IPS-18c (cell line): ENCODE measurements around the gene RNFT2.

Source experiments
- H3K4me3 ChIP-seq: 2 replicates; pipeline ENCODE4 v1.7.0; 2013; ENCODE audit warnings: low read depth, mild to moderate bottlenecking, low read length, moderate library complexity; ENCODE audit not compliant: insufficient read depth
- H3K9me3 ChIP-seq: one replicate; pipeline ENCODE4 v1.6.1; 2013; ENCODE audit warnings: mild to moderate bottlenecking, low read length, moderate library complexity; ENCODE audit not compliant: control insufficient read depth, insufficient read depth

Gene RNFT2

DNA sequence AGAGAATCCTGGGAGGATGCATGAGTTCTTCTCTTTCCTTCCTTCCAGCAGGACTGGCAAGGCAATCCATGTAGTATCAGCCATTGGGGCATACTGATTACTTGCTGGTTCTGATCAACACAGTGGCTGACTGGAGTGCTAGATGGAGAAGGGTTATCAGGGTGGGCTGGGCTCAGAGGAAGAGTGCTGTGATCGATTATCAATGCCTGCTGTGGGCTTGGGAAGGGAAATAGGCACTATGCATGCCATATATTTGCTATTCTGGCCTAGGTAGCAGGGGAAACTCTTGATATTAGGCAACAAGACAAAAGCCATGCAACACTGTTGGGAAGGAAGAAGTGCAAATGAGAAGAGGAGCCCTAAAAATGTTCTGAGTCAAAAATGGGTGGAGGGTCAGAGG is 97.4 kb downstream of the RNFT2 start:
- Histone ChIP-seq H3K4me3 (no peak overlapping the region), H3K9me3 (no peaks in the 10 kb centered on the region)

DNA sequence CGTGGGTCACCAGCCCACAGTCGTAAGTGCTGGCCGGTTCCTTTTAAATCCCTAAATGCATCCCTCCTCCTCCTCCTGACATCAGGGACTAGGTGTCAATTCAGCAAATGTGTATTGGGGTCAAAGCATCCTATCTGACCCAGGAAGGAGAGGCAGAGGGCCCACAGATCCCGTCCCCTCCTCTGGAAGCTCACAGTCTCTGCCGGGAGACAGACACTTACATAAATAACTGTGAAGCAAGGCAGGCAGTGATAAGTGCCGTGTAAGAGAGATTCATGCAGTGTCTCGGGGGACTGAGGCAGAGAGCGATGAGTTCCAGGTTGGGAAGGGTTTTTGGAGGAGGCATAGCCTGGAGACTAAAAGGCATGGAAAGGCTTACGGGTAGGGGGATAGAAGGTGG is 99.0 kb downstream of the RNFT2 start:
- Histone ChIP-seq H3K9me3 (no peaks in the 10 kb centered on the region), H3K4me3 (no peak overlapping the region)

DNA sequence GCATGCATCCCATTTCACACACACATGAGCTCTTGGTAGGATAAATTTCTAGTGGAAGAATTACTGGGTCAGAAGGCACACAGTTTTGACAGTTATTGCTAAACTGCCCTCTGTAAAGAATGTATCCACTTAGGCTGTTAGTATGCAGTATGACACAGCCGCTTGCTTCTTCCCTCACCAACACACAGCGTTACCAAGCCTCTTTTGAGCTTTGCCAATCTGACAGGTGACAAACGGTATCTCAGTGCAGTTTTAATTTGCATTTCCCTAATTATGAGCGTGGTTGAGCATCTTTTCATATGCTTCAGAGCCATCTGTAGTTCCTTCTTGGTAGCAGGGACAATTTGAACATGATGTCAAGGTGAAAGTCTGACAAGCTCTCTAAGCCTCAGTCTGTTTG is 100.2 kb downstream of the RNFT2 start:
- H3K4me3 ChIP-seq: no peak overlapping the region
- no peaks in the 10 kb centered on the region for H3K9me3 ChIP-seq

DNA sequence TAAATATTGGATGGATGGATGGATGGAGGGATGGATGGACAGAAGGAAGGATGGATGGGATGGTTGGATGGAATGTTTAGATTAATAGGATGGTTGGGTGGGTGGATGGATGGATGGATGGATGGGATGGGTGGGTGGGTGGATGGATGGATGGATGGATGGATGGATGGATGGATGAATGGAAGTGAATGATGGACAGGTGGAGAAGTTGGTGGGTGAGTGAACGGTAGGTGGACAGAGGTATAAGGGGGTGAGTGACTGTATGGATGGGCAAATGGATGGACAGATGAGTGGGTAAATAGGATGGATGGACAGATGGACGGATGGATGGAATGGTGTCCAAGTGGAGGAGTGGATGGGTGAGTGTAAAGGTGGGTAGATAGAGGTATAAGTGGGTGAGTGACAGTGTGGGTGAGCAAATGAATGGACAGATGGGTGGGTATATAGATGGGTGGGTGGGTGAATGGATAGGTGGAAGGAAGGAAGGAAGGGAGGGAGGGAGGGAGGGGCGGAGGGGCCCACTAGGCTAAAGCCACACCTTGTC is 101.2 kb downstream of the RNFT2 start:
- no peak overlapping the region for H3K4me3 ChIP-seq
- H3K9me3 ChIP-seq: no peaks in the 10 kb centered on the region

DNA sequence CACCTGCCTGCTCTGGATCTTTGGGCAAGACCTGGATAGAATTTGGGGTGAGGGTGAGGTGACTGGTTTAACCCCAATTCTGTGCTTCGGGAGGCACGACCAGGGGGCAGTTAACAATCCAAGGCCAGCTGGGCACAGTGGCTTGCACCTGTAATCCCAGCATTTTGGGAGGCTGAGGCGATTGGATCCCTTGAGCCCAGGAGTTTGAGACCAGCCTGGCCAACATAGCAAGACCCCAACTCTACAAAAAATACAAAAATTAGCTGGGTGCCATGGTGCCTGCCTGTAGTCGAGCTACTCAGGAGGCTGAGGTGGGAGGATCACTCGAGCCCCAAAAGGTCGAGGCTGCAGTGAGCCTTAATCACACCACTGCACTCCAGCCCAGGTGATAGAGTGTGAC is 105.0 kb downstream of the RNFT2 start:
- Histone ChIP-seq H3K4me3 (no peak overlapping the region), H3K9me3 (no peaks in the 10 kb centered on the region)

DNA sequence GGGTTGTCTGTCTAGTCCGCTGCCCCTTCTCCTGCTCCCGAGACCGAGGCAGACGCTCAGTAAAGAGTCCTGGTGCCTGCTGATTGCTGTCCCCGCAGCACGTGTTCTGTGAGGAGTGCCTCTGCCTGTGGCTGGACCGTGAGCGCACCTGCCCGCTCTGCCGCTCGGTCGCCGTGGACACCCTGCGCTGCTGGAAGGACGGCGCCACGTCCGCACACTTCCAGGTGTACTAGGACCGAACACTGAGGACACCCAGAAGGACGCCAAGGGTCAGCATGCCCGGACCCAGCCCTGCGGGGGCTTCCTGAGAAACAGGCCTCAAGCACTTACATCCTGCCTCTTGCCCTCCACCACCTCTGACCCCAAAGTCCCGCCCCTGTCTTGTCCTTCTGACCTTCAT is 111.1 kb downstream of the RNFT2 start:
- no peaks in the 10 kb centered on the region for H3K9me3 ChIP-seq
- no peak overlapping the region for H3K4me3 ChIP-seq

DNA sequence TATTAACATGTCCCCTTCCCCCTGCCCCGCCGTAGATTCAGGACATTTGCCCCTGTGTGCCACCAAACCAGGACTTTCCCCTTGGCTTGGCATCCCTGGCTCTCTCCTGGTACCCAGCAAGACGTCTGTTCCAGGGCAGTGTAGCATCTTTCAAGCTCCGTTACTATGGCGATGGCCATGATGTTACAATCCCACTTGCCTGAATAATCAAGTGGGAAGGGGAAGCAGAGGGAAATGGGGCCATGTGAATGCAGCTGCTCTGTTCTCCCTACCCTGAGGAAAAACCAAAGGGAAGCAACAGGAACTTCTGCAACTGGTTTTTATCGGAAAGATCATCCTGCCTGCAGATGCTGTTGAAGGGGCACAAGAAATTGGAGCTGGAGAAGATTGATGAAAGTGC is 114.2 kb downstream of the RNFT2 start:
- no peaks in the 10 kb centered on the region for H3K9me3 ChIP-seq
- no peak overlapping the region for H3K4me3 ChIP-seq

DNA sequence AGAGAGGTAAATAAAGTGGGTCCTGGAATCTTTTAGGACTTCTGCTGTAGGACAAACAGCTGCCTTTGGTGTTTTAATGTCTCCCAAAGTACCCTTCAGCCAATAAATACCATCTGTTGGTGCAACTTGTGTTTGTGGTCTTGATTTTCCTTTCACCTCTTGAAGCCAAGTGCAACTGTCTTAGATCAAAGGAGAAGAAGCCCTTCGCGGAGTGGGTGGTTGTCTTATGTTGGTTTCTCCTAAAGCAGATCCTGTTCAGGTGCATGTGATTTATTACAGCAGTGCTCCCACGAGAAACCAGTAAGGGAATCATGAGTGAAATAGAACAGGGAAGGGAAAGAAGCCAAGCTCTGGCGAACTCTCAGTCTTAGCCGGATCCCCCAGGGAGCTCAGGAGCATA is 115.4 kb downstream of the RNFT2 start:
- no peak overlapping the region for H3K4me3 ChIP-seq
- no peaks in the 10 kb centered on the region for H3K9me3 ChIP-seq

DNA sequence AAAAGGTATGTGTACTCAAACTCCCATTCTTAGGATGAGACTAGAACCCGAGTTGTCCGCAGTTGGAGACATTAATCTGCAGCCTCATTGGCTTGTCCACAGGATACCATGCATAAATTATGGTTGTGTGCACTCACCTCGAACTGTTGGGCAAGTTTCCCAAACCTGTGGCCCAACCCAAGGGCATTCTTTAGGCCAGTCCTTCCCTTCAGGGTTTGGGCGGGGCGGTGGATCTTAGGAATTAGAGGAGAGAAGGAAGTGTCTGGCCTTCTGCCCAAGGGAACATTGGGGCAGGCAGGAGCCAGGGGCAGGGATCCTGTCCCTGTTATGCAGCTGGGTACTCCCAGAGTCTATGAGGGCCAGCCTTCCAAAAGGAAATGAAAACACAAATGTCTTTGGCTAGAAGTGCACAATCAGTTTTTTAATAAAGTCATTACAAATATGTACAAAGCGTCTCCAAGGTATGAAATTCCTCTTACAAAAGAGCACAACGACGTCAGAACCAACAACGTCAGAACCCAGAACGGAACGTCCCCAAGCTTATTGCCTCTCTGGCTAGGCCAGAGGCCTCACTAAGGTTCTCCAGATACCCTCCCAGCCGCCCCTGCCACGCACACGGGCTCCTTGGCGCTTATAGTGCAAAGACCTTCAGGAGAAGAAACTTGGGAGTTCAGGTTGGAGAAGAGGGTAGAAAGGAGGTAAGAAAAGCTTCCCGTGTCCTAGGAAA is 117.8 kb downstream of the RNFT2 start:
- H3K9me3 ChIP-seq: no peaks in the 10 kb centered on the region
- no peak overlapping the region for H3K4me3 ChIP-seq

DNA sequence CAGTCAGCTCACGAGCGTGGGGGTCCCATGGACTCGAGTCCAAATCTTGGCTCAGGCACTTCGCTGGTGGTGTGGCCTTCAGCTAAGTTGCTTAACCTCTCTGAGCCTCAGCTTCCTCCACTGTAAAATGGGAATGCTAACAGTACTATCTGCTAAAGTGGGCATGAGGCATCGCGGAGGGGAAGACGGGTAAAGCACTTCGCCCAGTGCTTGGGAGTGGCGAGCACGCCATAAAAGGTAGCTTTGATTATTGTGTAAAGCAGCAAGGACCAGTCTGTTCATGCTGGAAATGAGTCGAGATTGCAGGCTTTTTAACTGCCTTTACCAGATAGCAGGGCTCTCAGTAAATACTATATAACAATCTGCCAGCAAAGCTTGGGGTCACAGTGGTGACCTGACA is 118.6 kb downstream of the RNFT2 start:
- no peaks in the 10 kb centered on the region for H3K9me3 ChIP-seq
- no peak overlapping the region for H3K4me3 ChIP-seq

DNA sequence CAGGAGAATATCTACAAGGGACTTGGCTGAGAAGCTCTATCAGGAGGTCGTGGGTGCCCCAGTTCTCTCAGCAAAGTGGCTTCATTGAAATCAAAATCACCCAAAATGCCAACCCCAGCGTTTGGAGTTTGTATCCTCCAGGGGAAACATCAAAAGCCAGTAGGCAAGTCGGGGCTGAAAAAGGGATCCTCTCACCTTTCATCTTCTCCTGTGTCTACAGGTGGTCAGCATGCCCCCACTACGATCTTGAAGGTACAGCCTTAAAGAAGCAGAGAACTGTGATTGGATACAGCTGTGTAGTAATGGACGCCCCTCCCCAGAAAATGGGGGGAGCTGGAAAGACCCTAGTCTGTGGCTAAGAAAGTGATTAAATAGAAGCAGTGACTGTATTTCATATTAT is 121.0 kb downstream of the RNFT2 start:
- no peak overlapping the region for H3K4me3 ChIP-seq
- no peaks in the 10 kb centered on the region for H3K9me3 ChIP-seq

DNA sequence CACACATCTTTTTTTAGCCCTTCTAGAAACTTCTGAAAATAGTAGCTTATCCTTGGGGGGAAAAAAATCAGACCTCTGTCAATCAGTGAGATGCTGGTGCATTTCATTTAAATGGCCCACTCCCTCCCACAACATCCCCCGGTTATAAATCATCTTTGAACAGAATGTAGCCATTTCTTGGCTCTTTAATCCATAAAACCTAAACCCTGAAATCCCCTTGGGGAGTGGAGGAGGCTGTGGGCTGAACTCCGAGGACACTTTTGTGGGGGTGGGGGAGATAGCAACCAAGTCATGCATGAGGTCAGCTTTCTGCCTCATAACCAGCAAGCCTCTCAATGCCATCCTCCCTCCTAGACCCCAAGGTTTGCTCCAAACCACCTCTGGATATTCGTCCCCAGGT is 122.1 kb downstream of the RNFT2 start:
- Histone ChIP-seq H3K9me3 (no peaks in the 10 kb centered on the region), H3K4me3 (no peak overlapping the region)

DNA sequence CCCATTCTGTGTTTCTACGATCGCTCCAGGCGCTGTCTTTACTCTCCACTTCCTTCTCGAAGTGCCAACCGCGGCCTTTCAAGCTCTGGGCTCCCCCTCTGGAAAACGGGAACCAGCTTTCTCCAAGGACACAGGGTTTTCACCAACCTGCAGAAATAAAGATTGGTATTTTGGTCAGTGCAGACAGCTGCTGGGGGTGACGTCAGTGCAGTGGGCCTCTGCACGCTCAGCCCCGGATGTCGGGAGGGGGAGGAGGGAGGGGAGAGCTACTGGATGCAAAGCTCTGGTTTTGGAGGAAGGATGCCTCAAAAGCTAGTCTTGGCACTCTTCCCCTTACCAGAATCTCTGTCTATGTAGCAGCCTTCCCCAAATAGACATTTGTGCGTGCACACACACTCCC is 123.2 kb downstream of the RNFT2 start:
- no peaks in the 10 kb centered on the region for H3K9me3 ChIP-seq
- H3K4me3 ChIP-seq: no peak overlapping the region

DNA sequence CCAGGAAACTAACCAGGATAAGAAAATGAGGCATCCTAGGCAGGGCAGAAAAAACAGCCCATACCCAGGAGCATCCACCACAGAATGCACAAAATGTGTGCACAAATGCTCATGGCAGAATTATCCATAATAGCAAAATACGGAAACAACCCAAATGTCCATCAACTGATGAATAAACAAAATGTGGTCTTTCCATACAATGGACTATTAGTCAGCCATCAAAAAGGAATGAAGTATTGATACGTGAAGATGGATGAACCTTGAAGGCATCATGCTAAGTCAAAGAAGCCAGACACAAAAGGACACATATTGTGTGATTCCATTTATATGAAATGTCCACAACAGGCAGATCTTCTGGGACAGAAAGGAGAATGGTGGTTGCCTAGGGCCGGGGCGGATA is 124.1 kb downstream of the RNFT2 start:
- Histone ChIP-seq H3K4me3 (no peak overlapping the region), H3K9me3 (no peaks in the 10 kb centered on the region)

DNA sequence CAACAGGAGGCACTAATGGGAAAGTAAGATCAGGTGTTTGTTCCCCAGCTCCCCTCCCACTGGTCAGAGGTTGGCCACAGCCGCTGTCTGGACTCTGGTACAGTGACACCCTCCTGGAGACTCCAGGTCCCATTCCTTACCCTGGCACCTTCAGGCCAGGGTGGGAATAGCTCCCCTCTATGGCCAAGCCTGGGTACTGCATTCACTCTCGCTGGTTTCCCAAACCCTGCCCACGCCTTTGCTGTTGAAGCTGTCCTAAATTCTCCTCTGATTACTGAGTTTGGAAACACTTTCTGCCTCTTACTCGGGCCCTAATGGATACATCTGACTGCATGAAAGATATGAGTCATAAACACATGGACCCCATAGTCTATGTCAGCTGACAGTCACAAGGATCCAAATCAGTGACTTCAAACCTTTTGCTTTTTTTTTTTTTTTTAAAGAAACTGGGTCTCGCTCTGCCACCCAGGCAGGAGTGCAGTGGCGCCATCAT is 125.2 kb downstream of the RNFT2 start:
- no peak overlapping the region for H3K4me3 ChIP-seq
- no peaks in the 10 kb centered on the region for H3K9me3 ChIP-seq

DNA sequence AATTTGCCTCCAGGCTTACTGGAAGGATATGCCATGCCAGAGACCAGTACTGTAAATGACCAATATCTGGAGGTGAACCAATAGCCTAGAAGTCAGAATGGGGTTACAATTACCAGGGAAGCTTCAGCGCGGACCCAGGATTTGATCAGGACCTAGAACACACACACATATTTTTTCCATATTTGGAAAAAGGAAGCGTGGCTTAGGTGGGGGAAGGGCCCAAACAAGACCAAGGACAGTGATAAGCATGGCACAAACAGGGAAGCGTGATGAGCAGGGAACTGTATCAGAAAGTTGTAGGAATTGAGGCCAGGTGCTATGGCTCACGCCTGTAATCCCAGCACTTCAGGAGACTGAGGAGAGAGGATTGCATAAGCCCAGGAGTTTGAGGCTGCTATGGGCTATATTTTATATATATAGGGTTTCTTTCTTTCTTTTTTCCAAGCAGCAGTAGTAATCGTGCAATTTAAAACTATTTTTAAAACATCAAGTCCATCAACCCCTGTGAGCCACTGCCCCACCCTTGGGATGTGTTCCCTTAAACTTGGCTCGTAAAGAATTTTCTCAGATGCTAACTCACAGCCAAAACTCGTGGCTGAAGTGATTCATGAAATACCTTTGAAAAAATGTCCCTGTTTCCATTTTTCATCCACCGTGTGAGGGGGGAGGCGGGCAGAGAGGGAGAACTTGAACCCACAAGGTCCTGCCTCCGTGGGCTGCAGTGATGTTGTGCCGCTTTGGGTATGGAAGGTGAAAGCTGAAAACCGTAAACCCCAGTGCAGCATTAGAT is 126.5 kb downstream of the RNFT2 start:
- no peaks in the 10 kb centered on the region for H3K9me3 ChIP-seq
- no peak overlapping the region for H3K4me3 ChIP-seq

DNA sequence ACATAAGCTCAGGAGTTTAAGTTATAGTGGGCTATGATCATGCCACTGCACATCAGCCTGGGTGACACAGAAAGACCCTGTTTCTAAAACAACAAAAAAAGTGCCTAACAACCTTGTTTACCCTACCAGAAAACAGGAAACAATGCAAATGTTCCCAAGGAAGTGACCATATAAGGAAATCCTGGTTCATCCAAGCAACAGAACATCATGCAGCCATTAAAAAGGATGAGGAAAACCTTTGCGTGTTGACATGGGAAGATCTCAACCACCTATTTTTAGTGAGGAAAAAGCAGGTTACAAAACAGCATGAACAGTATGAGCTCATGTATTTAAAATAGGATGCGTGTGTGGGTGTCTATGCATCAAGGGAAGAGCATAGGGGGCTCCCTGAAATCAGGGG is 129.4 kb downstream of the RNFT2 start:
- Histone ChIP-seq H3K4me3 (no peak overlapping the region), H3K9me3 (no peaks in the 10 kb centered on the region)

DNA sequence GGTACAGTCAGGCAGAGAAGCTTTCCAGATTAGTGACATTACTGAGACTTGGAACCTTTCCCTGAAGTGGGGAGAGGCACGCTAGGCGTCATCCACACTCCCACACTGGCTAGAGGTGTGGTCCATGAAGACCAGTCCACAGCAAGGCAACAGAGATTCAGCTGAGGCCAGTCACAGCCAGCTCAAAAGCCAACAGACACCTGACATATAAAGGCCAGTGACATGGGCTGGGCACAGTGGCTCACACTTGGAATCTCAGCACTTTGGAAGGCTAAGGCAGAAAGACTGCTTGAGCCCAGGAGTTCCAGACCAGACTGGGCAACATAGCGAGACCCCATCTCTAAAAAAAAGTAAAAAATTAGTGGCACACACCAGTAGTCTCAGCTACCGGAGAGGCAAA is 132.2 kb downstream of the RNFT2 start:
- H3K9me3 ChIP-seq: no peaks in the 10 kb centered on the region
- H3K4me3 ChIP-seq: no peak overlapping the region
